ENCODE measurements around the gene SH3BP4.
"Not testable (repeated sequence)": the region's sequence is repeated elsewhere in the genome, so short reads cannot be mapped to it uniquely, and the experiment has no call there.

Gene SH3BP4

DNA sequence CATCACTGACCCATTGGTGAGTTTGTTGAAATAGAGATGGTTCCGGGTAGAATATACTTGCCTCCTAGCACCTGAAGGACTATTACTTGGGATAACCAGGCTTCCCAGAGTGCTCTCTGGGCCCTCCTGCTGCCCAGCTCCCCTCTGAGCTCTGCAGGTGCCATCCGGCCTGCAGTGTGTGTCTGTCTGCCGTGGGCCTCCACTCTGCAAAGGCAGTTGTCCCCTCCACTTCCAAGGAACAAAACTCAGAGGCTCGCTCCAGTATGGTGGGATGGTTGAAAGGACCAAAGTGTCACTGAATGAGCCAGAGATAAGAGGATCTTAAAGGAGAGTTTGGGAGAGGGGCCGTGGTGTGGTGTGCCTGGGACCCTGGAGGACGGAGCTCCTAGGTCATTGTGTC lies 57.3 kb downstream of the SH3BP4 start:
- TF ChIP-seq ZFX (IDR thresholded peaks at IDR 0.05) = no peak
- TF ChIP-seq, protein P1, sequence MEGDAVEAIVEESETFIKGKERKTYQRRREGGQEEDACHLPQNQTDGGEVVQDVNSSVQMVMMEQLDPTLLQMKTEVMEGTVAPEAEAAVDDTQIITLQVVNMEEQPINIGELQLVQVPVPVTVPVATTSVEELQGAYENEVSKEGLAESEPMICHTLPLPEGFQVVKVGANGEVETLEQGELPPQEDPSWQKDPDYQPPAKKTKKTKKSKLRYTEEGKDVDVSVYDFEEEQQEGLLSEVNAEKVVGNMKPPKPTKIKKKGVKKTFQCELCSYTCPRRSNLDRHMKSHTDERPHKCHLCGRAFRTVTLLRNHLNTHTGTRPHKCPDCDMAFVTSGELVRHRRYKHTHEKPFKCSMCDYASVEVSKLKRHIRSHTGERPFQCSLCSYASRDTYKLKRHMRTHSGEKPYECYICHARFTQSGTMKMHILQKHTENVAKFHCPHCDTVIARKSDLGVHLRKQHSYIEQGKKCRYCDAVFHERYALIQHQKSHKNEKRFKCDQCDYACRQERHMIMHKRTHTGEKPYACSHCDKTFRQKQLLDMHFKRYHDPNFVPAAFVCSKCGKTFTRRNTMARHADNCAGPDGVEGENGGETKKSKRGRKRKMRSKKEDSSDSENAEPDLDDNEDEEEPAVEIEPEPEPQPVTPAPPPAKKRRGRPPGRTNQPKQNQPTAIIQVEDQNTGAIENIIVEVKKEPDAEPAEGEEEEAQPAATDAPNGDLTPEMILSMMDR (conservative IDR thresholded peaks at IDR 0.05) = no peak
- peak overlapping the region; percentile 91 for H3K27ac ChIP-seq

DNA sequence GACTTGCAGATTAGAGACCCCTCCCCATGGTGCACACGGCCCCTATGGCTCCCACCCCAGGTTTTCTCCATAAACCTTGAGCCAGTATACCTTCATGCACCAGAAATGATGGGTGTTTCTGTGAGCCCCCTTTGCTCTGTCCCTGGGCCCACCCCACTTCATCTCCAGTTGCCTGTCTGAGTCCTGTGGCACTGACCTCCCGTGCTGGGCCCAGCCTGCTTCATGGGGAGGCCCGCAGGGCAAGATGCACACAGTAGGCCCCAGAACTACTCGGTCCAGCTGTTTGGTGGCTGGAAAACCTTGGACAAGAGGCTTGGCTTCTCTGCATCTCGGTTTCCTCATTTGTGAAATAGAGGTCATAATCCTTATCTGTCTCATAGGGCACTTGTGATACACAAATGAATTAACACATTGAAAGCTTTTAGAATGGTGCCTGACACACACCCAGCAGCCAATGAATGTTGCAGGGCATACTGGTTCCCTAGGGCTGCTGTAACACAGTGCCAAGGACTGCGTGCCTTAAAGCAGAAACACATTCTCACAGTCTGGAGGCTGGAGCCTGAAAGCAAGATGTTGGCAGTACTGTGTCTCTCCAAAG lies 58.4 kb downstream of the SH3BP4 start:
- H3K27ac ChIP-seq = peak overlapping the region; percentile 91
- TF ChIP-seq, protein P1 (conservative IDR thresholded peaks at IDR 0.05) = no peak
- TF ChIP-seq ZFX (IDR thresholded peaks at IDR 0.05) = no peak

DNA sequence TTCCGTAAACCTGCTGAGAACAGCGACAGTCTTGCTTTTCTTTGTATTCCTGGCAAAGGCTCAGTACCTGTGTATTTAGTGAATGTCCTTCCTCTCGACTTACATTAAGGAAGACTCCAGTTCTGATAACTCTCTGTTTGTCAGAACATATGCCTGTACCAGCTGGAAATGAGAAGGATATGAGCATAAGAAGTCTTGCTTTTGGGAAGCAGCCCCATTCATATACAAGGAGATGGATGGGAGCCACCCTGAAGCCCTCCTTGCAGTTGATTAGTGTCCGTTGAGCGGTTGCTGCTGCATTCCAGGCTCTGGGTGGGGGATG lies 59.8 kb downstream of the SH3BP4 start:
- H3K27ac ChIP-seq = peak overlapping the region; percentile 2; the same call in 1 of the 2 replicates
- TF ChIP-seq ZFX (IDR thresholded peaks at IDR 0.05) = no peak
- TF ChIP-seq, protein P1 (conservative IDR thresholded peaks at IDR 0.05) = no peak

DNA sequence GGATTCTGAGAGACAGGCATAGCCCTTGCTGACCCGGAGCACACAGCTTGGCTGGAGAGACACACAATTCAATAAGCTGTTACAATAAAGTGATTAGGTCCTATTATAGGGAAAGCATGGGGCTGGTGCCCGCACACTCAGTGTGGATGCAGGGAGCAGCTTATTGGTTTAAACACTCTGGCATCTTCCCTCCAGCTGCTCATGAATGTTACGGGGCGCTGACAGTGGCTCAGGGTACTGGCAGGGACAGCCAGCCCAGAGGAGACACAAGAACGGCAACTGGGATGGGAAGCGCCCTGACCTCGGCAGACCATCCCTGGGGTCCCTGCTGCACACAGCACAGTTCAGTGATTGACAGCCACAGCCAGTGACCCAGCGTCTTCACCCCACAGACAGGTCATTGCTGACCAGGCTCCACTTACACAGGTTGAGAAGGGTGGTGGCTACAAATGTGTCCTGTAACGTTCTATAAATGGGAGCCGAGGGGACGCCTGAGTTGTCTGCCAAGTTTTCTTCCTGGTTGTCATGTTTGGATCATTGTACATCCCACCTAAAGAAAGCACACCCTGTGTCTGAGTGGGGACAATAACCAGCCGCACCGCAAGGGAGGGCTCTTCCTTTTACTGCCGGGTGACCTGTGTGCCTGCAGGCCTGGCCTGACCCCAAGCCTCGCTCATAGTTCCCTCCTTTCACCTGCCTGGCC lies 60.3 kb downstream of the SH3BP4 start:
- H3K27ac ChIP-seq = peak overlapping the region; percentile 2; the same call in 1 of the 2 replicates
- no peak for TF ChIP-seq ZFX (IDR thresholded peaks at IDR 0.05)
- TF ChIP-seq, protein P1 (conservative IDR thresholded peaks at IDR 0.05) = no peak

DNA sequence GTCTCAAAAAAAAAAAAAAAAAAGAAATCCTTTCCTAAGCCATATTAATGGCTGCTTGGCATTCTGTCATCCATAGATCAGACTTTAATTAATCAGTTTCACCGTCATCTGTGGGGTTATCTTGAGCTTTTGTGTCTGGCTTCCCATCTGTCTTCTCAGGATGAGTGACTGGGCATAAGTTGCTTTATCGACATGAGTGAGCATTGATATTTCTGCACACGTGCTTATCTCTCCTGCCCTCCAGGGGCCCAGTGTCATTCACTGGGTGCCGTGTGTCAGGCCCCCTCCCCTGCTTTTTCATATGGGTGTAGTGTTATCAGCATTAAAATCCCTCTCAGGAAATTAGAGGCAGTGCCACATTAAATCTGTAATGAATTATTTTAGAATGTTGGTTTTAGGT lies 65.6 kb downstream of the SH3BP4 start:
- H3K27ac ChIP-seq = no peak overlapping the region
- TF ChIP-seq, protein P1 (conservative IDR thresholded peaks at IDR 0.05) = no peak
- no peak for TF ChIP-seq ZFX (IDR thresholded peaks at IDR 0.05)

DNA sequence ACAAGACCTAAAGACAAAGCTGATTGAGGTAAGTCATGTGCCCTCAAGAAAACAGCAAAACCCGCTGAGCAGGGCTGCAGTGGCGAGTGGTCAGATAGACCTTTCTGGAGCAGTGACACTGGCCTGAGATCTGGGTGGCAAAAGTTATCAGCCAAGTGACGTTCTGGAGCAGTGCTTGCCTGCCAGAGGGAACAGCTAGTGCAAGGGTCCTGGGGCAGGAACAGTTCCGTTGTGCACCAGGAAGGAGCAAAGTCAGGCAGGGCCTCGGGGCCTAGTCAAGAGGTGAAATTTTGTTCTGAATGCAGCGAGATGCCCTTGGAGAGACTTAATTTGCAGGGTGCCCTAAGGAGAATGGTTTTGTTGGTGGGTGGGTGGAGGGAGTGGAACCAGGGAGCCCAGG lies 67.0 kb downstream of the SH3BP4 start:
- TF ChIP-seq ZFX (IDR thresholded peaks at IDR 0.05) = no peak
- TF ChIP-seq, protein P1 (conservative IDR thresholded peaks at IDR 0.05) = no peak
- H3K27ac ChIP-seq = no peak overlapping the region

DNA sequence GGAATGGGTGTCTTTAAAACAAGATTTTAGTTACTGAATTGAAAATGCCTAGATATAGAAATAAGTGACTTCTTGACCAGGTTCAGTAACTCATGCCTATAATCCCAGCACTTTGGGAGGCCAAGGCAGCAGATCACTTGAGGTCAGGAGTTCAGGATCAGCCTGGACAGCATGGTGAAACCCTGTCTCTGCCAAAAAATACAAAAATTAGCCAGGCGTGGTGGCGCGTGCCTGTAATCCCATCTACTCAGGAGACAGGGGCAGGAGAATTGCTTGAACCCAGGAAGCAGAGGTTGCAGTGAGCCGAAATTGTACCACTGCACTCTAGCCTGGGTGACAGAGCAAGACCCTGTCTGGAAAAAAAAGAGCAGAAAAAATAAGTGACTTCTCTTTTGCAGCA lies 68.3 kb downstream of the SH3BP4 start:
- H3K27ac ChIP-seq = not testable (repeated sequence)

DNA sequence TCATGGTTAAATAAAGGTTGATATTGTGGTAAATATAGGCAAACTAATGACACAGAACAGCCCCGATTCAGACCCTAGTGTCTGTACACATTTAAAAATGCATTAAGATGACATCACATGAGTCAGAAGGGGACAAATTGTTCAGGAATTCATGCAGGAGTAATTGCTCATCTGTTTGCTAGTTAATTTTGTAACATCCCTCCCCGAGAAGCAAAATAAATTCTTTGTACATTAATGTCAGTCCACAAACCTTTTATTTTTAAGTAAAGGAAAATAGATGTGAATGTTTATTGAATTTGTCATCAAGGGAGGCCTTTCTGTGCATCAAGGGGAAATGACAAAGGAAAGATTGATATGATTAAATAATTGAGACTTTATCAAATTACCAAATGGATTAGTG lies 69.9 kb downstream of the SH3BP4 start:
- TF ChIP-seq ZFX (IDR thresholded peaks at IDR 0.05) = no peak
- TF ChIP-seq, protein P1 (conservative IDR thresholded peaks at IDR 0.05) = no peak
- no peak overlapping the region for H3K27ac ChIP-seq
